ENCODE results near the gene STAT5B. TPM values are rescaled to one million over a fixed set of nuclear protein-coding genes. Genes with fewer than 3 reads are reported as not detected.

STAT5B gene
- total RNA-seq, 1 experiment from 2014 or later = 102 TPM

DNA sequence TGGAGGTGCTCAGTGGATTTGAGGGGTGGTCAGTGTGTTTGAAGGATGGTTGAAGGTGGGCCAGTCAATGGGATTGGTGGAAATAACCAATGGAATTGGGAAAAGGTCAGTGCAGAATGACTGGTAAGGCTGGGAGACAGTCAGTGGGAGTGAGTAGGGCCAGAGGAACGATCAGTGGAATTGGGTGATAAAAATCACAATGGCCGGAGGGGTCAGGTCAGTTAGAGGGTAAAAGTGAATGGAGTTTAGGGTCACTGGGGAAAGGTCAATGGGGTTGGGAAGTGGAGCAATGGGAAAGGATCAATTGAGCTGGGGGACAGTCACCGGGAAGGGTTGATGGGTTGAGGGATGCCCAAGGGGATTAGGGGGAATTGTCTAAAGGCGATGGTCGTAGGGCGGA lies 110.4 kb downstream of the STAT5B start:
- Histone ChIP-seq H3K36me3 (ENCODE audit: control insufficient read depth, insufficient read depth, low read length) (no peaks in the 10 kb centered on the region), H3K4me3 (ENCODE audit: low read depth in 2 of 2, low read length in 2 of 2) (no peak overlapping the region), H3K4me1 (ENCODE audit: control insufficient read depth, insufficient read depth, low read length) (no peaks in the 10 kb centered on the region), H3K9me3 (ENCODE audit: control insufficient read depth, insufficient read depth, low read depth, low read length) (no peaks in the 10 kb centered on the region), H3K27ac (ENCODE audit: low read length) (no peak overlapping the region), H3K27me3 (ENCODE audit: control insufficient read depth, insufficient read depth, low read length) (no peaks in the 10 kb centered on the region)
- intact Hi-C loops (cut with micrococcal nuclease; ENCODE audit: unreplicated experiment) = no loop called here
- CTCF ChIA-PET = no interaction called here
- TF ChIP-seq, protein P1, sequence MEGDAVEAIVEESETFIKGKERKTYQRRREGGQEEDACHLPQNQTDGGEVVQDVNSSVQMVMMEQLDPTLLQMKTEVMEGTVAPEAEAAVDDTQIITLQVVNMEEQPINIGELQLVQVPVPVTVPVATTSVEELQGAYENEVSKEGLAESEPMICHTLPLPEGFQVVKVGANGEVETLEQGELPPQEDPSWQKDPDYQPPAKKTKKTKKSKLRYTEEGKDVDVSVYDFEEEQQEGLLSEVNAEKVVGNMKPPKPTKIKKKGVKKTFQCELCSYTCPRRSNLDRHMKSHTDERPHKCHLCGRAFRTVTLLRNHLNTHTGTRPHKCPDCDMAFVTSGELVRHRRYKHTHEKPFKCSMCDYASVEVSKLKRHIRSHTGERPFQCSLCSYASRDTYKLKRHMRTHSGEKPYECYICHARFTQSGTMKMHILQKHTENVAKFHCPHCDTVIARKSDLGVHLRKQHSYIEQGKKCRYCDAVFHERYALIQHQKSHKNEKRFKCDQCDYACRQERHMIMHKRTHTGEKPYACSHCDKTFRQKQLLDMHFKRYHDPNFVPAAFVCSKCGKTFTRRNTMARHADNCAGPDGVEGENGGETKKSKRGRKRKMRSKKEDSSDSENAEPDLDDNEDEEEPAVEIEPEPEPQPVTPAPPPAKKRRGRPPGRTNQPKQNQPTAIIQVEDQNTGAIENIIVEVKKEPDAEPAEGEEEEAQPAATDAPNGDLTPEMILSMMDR (IDR thresholded peaks at IDR 0.05) = no peak
- TF ChIP-seq TCF7L2 (IDR thresholded peaks at IDR 0.05; ENCODE audit: low read depth, low read length) (no peak), SIN3A (IDR thresholded peaks at IDR 0.05; ENCODE audit: borderline replicate concordance, insufficient read depth, low read depth, low read length) (no peak), POLR2AphosphoS5 (IDR thresholded peaks at IDR 0.05; ENCODE audit: low read depth, low read length) (no peak)
- TF ChIP-seq, protein P2, sequence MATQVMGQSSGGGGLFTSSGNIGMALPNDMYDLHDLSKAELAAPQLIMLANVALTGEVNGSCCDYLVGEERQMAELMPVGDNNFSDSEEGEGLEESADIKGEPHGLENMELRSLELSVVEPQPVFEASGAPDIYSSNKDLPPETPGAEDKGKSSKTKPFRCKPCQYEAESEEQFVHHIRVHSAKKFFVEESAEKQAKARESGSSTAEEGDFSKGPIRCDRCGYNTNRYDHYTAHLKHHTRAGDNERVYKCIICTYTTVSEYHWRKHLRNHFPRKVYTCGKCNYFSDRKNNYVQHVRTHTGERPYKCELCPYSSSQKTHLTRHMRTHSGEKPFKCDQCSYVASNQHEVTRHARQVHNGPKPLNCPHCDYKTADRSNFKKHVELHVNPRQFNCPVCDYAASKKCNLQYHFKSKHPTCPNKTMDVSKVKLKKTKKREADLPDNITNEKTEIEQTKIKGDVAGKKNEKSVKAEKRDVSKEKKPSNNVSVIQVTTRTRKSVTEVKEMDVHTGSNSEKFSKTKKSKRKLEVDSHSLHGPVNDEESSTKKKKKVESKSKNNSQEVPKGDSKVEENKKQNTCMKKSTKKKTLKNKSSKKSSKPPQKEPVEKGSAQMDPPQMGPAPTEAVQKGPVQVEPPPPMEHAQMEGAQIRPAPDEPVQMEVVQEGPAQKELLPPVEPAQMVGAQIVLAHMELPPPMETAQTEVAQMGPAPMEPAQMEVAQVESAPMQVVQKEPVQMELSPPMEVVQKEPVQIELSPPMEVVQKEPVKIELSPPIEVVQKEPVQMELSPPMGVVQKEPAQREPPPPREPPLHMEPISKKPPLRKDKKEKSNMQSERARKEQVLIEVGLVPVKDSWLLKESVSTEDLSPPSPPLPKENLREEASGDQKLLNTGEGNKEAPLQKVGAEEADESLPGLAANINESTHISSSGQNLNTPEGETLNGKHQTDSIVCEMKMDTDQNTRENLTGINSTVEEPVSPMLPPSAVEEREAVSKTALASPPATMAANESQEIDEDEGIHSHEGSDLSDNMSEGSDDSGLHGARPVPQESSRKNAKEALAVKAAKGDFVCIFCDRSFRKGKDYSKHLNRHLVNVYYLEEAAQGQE (IDR thresholded peaks at IDR 0.05; ENCODE audit: insufficient read depth in 1 of 2, low read depth in 2 of 2, low read length in 1 of 2) = no peak
- ATAC-seq (no peak), DNase-seq (ENCODE audit: low read depth, low spot score) (no peak)
- POLR2A ChIA-PET = interaction anchor here (0.6 kb wide), 1 partner anchor 1719 kb away, joined by 3 read pairs; no protein-coding TSS in a partner anchor
- in situ Hi-C loops (cut with HindIII; ENCODE audit: low pct_unique_long_range_greater_than_20kb, low sequenced_read_pairs) = no loop called here
- BruUV-seq (replicated peaks) = no TSS peak

DNA sequence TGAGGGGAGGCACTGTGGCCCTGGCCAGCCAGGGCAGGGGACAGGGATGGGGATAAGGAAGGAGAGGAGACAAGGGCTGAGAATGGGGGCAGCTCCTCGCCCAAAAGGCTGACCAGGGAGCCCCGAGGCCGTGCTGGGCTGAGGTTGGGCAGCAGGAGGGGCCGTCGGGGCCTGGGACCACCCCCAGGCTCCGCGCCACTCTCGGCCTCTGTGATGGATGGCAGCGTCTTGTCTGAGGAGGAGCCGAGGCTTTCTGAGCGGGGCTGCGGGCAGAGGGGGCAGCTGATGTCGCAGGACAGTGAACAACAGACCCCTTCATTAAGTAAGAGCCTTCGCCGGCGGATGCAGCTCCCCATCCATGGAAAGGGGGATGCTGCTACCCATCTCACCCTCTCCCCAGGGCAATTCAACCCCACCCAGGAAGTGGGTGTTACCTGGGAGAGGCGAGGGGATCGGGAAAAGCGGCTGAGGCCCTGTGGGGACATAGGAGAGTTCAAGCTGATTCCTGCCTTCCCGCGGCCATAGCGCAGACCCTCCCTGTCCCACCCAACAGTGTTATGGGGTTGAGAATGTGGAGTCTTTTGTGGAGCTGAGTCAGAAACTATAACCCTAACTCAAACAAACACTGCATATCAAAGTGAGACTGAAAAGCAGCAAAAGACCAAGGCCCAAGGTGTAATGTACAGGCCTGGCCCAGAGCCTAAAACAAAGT lies 112.3 kb downstream of the STAT5B start:
- ATAC-seq (no peak), DNase-seq (ENCODE audit: low read depth, low spot score) (no peak)
- H3K27me3 ChIP-seq (ENCODE audit: control insufficient read depth, insufficient read depth, low read length) = no peaks in the 10 kb centered on the region
- H3K4me3 ChIP-seq (ENCODE audit: low read depth in 2 of 2, low read length in 2 of 2) = no peak overlapping the region
- H3K27ac ChIP-seq (ENCODE audit: low read length) = no peak overlapping the region
- H3K9me3 ChIP-seq (ENCODE audit: control insufficient read depth, insufficient read depth, low read depth, low read length) = no peaks in the 10 kb centered on the region
- H3K36me3 ChIP-seq (ENCODE audit: control insufficient read depth, insufficient read depth, low read length) = no peaks in the 10 kb centered on the region
- in situ Hi-C loops (cut with HindIII; ENCODE audit: low pct_unique_long_range_greater_than_20kb, low sequenced_read_pairs) (no loop called here), intact Hi-C loops (cut with micrococcal nuclease; ENCODE audit: unreplicated experiment) (no loop called here)
- ChIA-PET POLR2A (interaction anchor here (0.8 kb wide), 1 partner anchor 9 kb away, joined by 3 read pairs; the partner anchor contains the start of gene RAB5C), CTCF (interaction anchor here (0.6 kb wide), 1 partner anchor 364 kb away, joined by 3 read pairs; no protein-coding TSS in a partner anchor)
- no peak for TF ChIP-seq SIN3A (IDR thresholded peaks at IDR 0.05; ENCODE audit: borderline replicate concordance, insufficient read depth, low read depth, low read length)
- TF ChIP-seq, protein P1 (IDR thresholded peaks at IDR 0.05) = no peak
- TF ChIP-seq POLR2AphosphoS5 (IDR thresholded peaks at IDR 0.05; ENCODE audit: low read depth, low read length) = no peak
- TF ChIP-seq, protein P2 (IDR thresholded peaks at IDR 0.05; ENCODE audit: insufficient read depth in 1 of 2, low read depth in 2 of 2, low read length in 1 of 2) = no peak
- TF ChIP-seq TCF7L2 (IDR thresholded peaks at IDR 0.05; ENCODE audit: low read depth, low read length) = no peak
- no TSS peak for BruUV-seq (replicated peaks)
- no peaks in the 10 kb centered on the region for H3K4me1 ChIP-seq (ENCODE audit: control insufficient read depth, insufficient read depth, low read length)
